ENCODE measurements around the gene IQUB.

Gene IQUB

DNA sequence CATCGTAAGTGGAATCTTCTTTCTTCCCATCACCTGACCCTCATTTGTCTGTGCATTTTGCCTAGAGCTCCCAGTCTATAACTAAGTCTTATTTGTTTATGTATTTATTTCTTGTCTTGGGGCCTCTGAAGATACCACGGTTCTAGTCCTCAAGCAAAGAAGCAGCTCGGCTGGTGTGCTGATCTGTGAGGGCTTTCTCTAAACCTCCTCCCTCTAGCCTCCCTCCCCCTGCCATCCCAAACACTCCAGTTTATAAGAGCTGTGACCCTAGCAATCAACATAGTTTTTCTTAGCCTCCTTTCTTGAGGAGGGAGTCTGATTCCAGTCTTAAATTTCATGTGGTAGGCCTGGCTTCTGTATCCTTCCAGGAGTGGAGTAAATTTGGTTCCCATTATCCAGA lies 38.9 kb upstream of the IQUB start:
- Histone ChIP-seq H2AFZ (ENCODE audit: low read depth, low read length, severe bottlenecking) (no peak overlapping the region), H3F3A (ENCODE audit: insufficient read depth) (no peaks in the 10 kb centered on the region), H3K36me3 (ENCODE audit: low read length) (no peaks in the 10 kb centered on the region), H3K9me3 (ENCODE audit: insufficient read depth, low read length) (no peaks in the 10 kb centered on the region), H3K4me3 (ENCODE audit: insufficient read depth, low read length, poor library complexity, severe bottlenecking) (no peak overlapping the region), H3K9ac (ENCODE audit: low read length) (no peak overlapping the region), H4K20me1 (ENCODE audit: low read depth, low read length) (no peaks in the 10 kb centered on the region), H3K4me2 (ENCODE audit: low read depth, low read length, poor library complexity, severe bottlenecking) (no peak overlapping the region), H3K9me2 (replicated peaks; ENCODE audit: insufficient read depth, low read length) (no peaks in the 10 kb centered on the region), H3K79me2 (ENCODE audit: insufficient read depth, low read length) (no peaks in the 10 kb centered on the region), H3K27me3 (ENCODE audit: low read length) (no peaks in the 10 kb centered on the region), H3K27ac (ENCODE audit: low read depth, low read length) (no peak overlapping the region)
- TF ChIP-seq, protein P1, sequence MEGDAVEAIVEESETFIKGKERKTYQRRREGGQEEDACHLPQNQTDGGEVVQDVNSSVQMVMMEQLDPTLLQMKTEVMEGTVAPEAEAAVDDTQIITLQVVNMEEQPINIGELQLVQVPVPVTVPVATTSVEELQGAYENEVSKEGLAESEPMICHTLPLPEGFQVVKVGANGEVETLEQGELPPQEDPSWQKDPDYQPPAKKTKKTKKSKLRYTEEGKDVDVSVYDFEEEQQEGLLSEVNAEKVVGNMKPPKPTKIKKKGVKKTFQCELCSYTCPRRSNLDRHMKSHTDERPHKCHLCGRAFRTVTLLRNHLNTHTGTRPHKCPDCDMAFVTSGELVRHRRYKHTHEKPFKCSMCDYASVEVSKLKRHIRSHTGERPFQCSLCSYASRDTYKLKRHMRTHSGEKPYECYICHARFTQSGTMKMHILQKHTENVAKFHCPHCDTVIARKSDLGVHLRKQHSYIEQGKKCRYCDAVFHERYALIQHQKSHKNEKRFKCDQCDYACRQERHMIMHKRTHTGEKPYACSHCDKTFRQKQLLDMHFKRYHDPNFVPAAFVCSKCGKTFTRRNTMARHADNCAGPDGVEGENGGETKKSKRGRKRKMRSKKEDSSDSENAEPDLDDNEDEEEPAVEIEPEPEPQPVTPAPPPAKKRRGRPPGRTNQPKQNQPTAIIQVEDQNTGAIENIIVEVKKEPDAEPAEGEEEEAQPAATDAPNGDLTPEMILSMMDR (IDR thresholded peaks at IDR 0.05; ENCODE audit: insufficient read depth, low read length, poor library complexity, severe bottlenecking) = no peak
- TF ChIP-seq EZH2phosphoT487 (conservative IDR thresholded peaks at IDR 0.05; ENCODE audit: low read length) = no peak

DNA sequence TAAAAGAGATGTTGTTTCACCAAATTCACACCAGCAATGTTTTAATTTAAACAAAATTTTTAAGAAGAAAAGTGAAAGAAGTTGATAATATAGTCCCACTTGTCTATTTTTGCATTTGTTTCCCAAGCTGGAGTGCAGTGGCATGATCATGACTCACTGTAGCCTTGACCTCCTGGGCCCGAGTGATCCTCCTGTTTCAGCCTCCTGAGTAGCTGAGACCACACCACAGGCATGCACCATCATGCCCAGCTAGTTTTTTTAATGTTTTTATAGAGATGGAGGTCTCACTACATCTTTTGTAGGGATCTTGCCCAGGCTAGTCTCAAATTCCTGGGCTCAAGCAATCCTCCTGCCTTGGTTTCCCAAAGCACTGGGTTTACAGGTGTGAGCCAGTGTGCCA lies 37.3 kb upstream of the IQUB start:
- TF ChIP-seq, protein P1 (IDR thresholded peaks at IDR 0.05; ENCODE audit: insufficient read depth, low read length, poor library complexity, severe bottlenecking) = no peak
- no peak for TF ChIP-seq EZH2phosphoT487 (conservative IDR thresholded peaks at IDR 0.05; ENCODE audit: low read length)
- H3K79me2 ChIP-seq (ENCODE audit: insufficient read depth, low read length) = no peaks in the 10 kb centered on the region

DNA sequence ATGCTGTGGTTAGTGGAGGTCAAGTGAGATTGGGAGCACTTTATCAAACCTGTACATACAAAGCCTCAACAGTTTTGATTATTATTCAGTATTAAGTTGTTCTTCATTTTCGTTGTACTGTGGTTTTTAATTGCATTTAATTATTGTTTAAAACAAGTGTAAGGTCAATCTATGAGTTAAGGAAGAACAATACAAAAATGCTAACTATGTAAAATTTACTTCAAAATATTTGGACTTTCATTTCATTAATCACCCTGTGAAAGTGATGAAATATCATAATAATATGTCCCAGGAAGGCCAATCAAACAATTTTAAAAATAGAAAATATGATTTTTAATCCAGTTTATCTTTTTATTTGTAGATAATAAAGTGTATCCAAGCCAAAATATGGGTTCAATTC lies 36.8 kb upstream of the IQUB start:
- H3K9me3 ChIP-seq (ENCODE audit: insufficient read depth, low read length) = no peaks in the 10 kb centered on the region
- H3K9me2 ChIP-seq (replicated peaks; ENCODE audit: insufficient read depth, low read length) = no peaks in the 10 kb centered on the region
- no peak overlapping the region for H3K9ac ChIP-seq (ENCODE audit: low read length)
- H3F3A ChIP-seq (ENCODE audit: insufficient read depth) = no peaks in the 10 kb centered on the region
- H4K20me1 ChIP-seq (ENCODE audit: low read depth, low read length) = no peaks in the 10 kb centered on the region
- H3K79me2 ChIP-seq (ENCODE audit: insufficient read depth, low read length) = no peaks in the 10 kb centered on the region
- no peak overlapping the region for H3K27ac ChIP-seq (ENCODE audit: low read depth, low read length)
- H3K27me3 ChIP-seq (ENCODE audit: low read length) = no peaks in the 10 kb centered on the region
- no peak overlapping the region for H3K4me2 ChIP-seq (ENCODE audit: low read depth, low read length, poor library complexity, severe bottlenecking)
- no peak overlapping the region for H2AFZ ChIP-seq (ENCODE audit: low read depth, low read length, severe bottlenecking)
- no peak overlapping the region for H3K4me3 ChIP-seq (ENCODE audit: insufficient read depth, low read length, poor library complexity, severe bottlenecking)
- TF ChIP-seq, protein P1 (IDR thresholded peaks at IDR 0.05; ENCODE audit: insufficient read depth, low read length, poor library complexity, severe bottlenecking) = no peak
- no peak for TF ChIP-seq EZH2phosphoT487 (conservative IDR thresholded peaks at IDR 0.05; ENCODE audit: low read length)
- no peaks in the 10 kb centered on the region for H3K36me3 ChIP-seq (ENCODE audit: low read length)

More for the DNA sequence above, 37.3 kb upstream of the IQUB start:
- Histone ChIP-seq H3K27ac (ENCODE audit: low read depth, low read length) (no peak overlapping the region), H3F3A (ENCODE audit: insufficient read depth) (no peaks in the 10 kb centered on the region), H3K36me3 (ENCODE audit: low read length) (no peaks in the 10 kb centered on the region), H2AFZ (ENCODE audit: low read depth, low read length, severe bottlenecking) (no peak overlapping the region), H3K9me2 (replicated peaks; ENCODE audit: insufficient read depth, low read length) (no peaks in the 10 kb centered on the region), H3K9me3 (ENCODE audit: insufficient read depth, low read length) (no peaks in the 10 kb centered on the region), H4K20me1 (ENCODE audit: low read depth, low read length) (no peaks in the 10 kb centered on the region), H3K4me3 (ENCODE audit: insufficient read depth, low read length, poor library complexity, severe bottlenecking) (no peak overlapping the region), H3K27me3 (ENCODE audit: low read length) (no peaks in the 10 kb centered on the region), H3K4me2 (ENCODE audit: low read depth, low read length, poor library complexity, severe bottlenecking) (no peak overlapping the region), H3K9ac (ENCODE audit: low read length) (no peak overlapping the region)

All from SU-DHL-6 (cell line).